Islet precursor cell (in vitro differentiated cells): ENCODE measurements around the gene PRKAG3.
A peak's percentile ranks its signal among the peaks of the same experiment; 100 is the strongest.

ENCODE experiments used
- DNase-seq: peaks from one replicate; pipeline ENCODE4 v3.0.0-alpha.2; 2018

Gene PRKAG3

DNA sequence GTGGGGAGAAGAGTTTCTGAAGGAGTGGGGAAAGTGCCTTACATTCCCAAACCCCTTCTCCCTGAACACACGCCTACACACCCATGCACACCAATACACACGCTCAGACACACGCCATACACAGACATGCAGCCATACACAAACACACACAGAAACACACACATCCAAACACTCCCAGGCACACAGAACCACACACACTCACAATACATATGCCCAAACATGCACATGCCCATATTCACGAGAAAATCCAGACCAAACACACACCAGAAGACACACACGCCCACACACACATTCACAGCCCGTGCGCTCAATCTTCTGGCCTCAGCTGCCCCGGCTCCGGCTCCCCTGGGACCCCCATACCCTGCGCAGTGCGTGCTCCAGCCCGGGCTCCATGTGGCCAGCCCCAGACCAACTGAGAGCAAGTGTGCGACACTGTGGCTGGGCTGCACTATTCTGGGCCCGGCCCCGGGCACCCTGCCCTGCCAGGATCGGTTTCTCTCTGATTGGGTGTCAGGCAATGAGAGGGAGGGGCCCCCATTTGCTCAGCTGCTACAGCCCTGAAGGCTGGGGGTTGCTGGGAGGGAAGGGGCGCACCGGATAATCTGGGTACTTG, at the start of gene PRKAG3:
TSS of gene PRKAG3 (minus strand) at position 426 of the 613 bp plus-strand sequence.
- no peak for DNase-seq

DNA sequence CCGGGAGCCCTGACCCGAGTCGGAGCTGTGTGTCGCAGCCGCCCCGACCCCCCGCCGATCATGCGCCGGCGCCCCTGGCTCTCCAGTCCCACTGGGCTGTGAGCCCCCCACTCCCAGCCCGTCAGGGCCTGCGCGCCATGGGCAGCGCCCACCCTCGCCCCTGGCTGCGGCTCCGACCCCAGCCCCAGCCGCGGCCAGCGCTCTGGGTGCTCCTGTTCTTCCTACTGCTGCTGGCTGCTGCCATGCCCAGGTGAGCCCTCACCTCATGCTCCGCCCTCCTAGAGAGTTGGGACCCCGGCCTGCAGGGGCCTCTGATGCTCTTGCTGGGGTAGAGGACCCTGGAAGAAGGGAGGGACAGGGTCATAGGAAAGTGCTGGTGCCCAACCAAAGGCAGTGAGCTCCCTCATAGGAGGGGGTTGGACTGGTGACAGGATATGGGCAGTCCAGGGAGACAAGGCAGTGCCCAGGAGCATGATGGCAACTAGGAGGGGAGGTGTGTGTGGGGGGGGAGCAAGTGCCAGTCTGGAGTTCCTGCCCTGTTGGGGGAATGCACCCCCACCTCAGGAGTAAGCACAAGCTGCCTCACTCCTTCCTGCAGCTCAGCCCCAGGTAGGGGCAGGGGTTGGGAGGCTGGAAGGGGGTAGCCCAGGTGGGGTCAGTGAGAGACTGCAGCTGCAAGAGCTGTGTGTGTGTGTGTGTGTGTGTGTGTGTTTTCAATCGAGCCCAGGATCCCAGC, 49.4 kb upstream of the PRKAG3 start:
- DNase-seq = no peak

DNA sequence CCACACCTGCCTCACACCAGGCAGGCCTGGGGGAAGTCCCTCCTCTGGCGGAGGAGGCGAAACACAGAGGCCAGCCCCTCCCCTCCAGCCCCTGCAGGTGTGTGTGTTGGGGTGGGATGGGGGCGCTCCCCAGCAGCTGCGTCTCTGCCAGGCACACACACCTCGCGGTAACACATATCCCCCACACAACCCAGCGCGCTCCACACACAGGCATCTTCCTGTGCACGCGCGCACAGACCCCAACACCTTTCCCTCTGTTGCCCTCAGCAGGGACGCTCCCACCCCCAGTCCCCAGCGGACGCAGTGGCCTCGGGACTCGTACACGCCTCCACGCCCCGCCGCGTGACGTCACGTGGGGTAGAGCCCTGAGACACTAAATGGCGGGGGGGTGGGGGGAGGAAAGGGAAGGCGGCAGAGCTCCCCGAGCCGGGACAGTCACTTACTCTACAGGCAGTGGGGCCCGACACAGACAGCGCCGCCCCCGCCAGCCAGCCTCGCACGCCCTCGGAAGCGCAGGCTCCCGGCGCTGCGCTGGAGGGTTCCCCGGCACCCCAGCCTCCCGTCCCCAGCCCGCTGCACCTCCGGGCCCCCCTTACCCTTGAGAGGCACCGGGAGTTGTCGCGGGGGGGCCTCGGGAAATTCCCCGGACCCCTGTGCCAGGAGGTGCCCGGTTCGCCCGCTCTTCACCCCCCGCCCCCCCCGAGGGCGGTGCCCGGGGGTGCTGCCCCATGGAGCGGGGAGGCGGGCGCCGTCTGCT, 48.7 kb upstream of the PRKAG3 start, which contains the start of gene WNT10A:
TSS of gene WNT10A (plus strand) at position 751 of the 757 bp plus-strand sequence. CDS start 144 bp downstream, outside the sequence.
- DNase-seq = peak; percentile 70

- no peak for DNase-seq
These were observed 48.1 kb upstream of the PRKAG3 start for GRCh38 chr2:218879776-218880101.

- peak; percentile 75 for DNase-seq
These were observed 47.5 kb upstream of the PRKAG3 start for GRCh38 chr2:218878926-218879761.

- no peak for DNase-seq
These were observed 46.9 kb upstream of the PRKAG3 start for GRCh38 chr2:218878486-218878885.

- no peak for DNase-seq
These were observed 46.3 kb upstream of the PRKAG3 start for GRCh38 chr2:218877891-218878290.

GRCh38 chr2:218877331-218877730, 45.7 kb upstream of the PRKAG3 start:
- DNase-seq = no peak

DNA sequence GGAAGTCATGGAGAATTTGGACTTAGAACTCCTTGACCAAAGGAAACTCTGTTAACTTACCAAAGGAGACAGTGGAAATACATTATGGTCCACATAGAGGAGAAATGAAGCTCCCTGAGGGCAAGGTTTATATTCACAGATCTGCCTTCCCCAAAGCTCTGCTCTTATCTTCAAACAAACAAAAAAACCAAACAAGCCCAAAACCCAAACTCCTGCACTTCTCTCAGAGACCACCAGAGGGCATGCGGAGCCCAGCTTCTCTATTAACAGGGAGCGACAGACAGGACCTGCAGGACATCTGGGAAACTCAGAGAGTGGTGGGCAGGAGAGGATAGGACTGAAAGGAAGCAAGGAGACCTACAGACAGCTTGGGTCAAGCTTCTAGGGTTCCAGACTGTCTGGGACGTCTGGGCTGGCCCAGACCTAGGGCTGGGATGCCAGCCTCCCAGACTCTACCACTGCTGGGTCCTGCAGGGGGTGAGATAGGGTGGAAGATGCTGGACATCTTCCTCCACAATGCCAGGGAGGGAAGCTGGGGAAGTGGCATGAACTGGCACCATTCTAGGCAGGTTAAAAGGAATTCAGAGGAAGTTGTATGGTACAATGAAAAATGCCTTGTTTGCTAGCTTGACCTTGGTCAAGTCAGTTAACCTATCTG, 45.1 kb upstream of the PRKAG3 start:
- peak; percentile 93 for DNase-seq

- no peak for DNase-seq
These were observed 44.2 kb upstream of the PRKAG3 start for GRCh38 chr2:218875692-218876246.

GRCh38 chr2:218873359-218874194, 42.0 kb upstream of the PRKAG3 start:
- DNase-seq = no peak

DNA sequence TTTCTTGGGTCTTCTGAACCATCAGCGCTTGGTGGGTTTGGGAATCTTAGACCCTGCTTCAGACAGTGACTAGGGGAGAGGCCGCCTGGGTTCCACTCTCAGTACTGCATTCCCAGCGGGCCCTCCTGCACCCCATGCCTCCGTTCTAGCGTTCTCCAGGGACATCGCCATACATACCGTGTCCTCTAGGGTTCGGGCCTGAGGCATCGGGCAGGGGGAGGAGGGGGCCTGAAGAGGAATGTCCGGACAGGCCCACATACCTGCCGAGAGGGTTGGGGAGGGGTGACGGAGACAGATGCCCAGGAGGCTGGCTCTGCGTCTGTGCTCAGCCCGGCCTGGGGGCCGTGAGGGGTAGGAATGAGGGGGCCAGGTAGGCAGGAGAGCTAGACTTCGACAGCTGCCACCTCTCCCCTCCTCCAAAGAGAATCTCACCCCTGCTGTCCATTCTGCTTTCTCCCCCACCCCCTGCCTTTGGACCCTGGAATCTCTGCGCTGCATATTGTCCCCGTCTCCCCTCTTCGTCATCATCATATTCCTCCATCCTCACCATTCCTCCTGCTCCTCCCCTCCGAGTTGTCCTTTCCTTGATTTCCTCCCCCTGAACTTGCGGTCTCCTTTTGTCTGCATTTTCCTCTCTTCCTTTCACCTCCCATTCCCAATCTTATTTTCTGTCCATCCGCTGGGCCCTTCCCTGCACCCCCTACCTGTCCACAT, 41.2 kb upstream of the PRKAG3 start:
- DNase-seq = peak; percentile 70

DNA sequence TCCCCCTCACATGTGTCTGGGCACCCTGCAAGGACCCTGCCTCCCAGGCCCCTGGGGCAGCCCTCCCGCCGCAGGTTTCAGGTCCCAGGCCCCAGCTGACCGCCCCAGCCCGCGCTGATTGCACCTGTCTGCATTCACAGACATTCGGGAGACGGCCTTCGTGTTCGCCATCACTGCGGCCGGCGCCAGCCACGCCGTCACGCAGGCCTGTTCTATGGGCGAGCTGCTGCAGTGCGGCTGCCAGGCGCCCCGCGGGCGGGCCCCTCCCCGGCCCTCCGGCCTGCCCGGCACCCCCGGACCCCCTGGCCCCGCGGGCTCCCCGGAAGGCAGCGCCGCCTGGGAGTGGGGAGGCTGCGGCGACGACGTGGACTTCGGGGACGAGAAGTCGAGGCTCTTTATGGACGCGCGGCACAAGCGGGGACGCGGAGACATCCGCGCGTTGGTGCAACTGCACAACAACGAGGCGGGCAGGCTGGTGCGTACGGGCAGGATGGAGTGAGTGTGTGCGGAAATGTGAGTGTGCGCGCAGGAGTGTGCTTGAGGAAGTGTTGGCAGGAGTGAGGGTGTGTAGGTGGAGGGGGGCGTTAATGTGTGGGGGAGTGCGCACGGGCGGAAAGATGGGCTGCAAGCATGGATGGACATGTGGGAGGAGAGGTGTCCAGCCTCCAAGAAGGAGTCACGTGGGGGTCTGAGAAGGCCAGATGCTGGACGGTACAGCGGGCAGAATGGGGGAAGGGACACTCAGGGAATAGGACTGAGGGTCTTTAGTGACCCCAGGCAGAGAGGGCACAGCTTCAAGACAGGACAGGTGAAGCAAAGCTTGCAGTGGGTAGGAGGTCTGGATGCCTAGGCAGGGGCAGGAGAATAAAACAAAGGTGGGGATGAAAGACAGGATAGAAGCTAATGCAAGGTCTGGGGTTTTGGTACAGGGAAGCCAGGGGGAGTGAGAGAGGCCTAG, 40.0 kb upstream of the PRKAG3 start:
- DNase-seq = no peak

DNA sequence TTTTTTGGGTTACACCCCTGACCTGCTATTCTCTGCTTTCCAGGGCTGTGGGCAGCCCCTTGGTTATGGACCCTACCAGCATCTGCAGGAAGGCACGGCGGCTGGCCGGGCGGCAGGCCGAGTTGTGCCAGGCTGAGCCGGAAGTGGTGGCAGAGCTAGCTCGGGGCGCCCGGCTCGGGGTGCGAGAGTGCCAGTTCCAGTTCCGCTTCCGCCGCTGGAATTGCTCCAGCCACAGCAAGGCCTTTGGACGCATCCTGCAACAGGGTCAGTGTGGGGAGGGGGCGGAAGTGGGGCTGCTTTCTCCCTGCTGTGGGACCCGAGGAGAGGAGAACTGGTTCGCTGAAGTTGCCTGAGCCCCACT, 39.4 kb upstream of the PRKAG3 start:
- DNase-seq = no peak

DNA sequence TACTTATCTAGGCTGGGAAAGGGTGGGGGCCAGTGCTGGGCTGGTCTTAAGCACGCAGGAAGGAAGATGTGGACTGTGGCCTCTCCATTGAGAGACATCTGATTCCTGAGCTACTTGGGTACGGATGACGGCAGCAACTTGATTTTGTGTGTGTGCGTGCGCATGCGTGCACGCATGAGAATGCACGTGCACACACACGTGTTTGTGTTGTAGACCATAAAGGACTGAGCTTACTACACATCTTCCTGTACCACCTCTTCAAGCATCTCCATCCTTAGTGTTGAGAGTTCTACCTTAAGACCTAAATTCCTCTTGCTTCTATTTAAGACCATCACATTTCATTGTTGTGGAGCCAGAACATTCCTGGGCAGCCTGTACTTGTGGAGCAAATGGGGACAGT, 37.5 kb upstream of the PRKAG3 start:
- no peak for DNase-seq

DNA sequence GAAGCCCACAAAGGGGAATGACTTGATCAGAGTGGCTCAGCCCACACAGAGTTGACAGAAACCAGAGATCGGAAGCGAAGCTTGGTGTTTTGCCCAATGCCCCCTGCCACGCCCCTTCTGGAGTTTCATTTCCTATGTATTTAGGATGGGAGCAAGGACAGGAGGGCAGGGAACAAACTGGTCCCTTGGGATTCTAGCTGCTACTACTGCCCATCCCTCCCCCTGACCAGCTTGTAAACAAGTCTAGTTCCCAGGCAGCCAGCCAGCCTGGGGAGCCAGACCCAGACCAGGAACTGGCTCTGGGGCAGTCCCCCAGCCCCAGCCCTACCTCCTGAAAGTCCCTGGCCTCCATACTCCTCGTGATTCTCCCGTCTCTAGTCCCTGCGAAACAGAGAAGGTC, 36.3 kb upstream of the PRKAG3 start:
- peak; percentile 62 for DNase-seq

- DNase-seq = peak; percentile 79
These were observed 34.4 kb upstream of the PRKAG3 start for GRCh38 chr2:218865999-218866398.

DNA sequence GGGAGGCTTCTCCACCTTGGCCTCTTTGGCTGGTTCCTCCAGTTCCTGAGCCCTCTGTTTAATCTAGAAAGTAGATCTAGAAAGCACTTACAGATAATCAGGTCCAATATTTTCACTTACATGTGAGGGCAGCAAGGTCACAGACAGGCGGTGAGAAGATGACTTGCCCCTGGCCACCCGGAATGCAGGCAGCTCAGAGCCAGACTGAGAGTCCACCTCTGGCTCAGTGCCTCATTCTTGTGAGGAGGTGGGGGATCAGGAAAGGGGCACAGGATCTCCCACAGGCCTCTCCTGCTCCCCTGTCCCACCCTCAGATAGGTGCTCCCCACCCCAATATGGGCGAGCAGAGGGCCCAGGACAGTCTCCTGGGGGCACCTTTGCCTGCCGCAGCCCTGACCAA, 33.8 kb upstream of the PRKAG3 start:
- peak; percentile 81 for DNase-seq

DNA sequence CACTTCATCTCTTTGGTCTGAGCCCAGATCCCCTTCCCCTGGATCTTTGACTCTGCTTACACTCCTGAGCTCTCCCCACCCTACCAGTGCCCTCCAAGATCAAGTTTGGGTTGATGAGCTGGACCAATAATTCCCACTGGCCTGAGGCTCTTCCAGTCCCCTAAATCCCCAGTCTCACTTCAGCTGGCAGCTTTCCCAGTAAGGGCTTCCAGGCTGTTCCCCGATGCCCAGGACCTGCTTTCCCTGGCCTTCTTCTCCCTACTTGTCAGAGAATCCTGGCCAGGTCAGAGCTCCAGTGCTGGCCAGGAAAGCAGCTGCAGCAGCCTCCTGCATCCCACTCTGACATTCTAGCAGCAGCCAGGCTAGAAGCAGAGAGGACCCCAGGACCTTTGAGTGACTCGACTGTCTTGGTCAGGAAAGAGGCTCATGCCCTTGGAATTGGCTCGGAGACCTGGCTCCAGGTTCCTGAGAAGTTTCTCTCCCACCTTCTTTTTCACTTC, 31.5 kb upstream of the PRKAG3 start:
- DNase-seq = no peak
